ENCODE measurements around the gene BNIP2.
"Not testable (repeated sequence)": the region's sequence is repeated elsewhere in the genome, so short reads cannot be mapped to it uniquely, and the experiment has no call there.

Gene BNIP2

GRCh38 chr15:59637507-59637906, 51.6 kb downstream of the BNIP2 start:
- not testable (repeated sequence) for H3K27ac ChIP-seq (ENCODE audit: extremely low read depth, low read depth, low read length); H3K4me3 ChIP-seq (ENCODE audit: low read depth, low read length); H3K4me1 ChIP-seq (ENCODE audit: control insufficient read depth, insufficient read depth, low read length); H3K9me3 ChIP-seq (ENCODE audit: control insufficient read depth, insufficient read depth, low read depth, low read length)
- TF ChIP-seq ZNF654 (tag by site-specific recombination; IDR thresholded peaks at IDR 0.05; ENCODE audit: low read depth): 0 out of 2 replicates have a peak, but pooled peaks have one; percentile 10
- H3K36me3 ChIP-seq (ENCODE audit: control insufficient read depth in 2 of 2, insufficient read depth in 1 of 2, low read length in 2 of 2): peaks cover 0 to 22% of the 10 kb centered on the region in 2 experiments
- ChIA-PET CTCF (interaction anchor here (0.7 to 6.5 kb wide), 2 partner anchors 105 to 120 kb away, joined by 3 to 39 read pairs; no protein-coding TSS in a partner anchor), POLR2A (interaction anchor here (1.5 kb wide), 1 partner anchor 20 kb away, joined by 3 read pairs; the partner anchor contains the start of gene GTF2A2)

- TF ChIP-seq ZNF791 (tag by site-specific recombination; IDR thresholded peaks at IDR 0.05): no peak
- peak; percentile 69 for TF ChIP-seq ZNF146 (tag by site-specific recombination; IDR thresholded peaks at IDR 0.05)
- no peak for TF ChIP-seq ZNF394 (tag by site-specific recombination; IDR thresholded peaks at IDR 0.05; ENCODE audit: borderline replicate concordance)
- no peak for TF ChIP-seq PATZ1 (tag by site-specific recombination; IDR thresholded peaks at IDR 0.05)
- Histone ChIP-seq H3K9me3 (ENCODE audit: control insufficient read depth, insufficient read depth, low read depth, low read length) (no peaks in the 10 kb centered on the region), H3K36me3 (ENCODE audit: control insufficient read depth in 2 of 2, insufficient read depth in 1 of 2, low read length in 2 of 2) (peaks cover 0 to 22% of the 10 kb centered on the region in 2 experiments), H3K27ac (ENCODE audit: extremely low read depth, low read depth, low read length) (no peak overlapping the region), H3K4me1 (ENCODE audit: control insufficient read depth, insufficient read depth, low read length) (no peaks in the 10 kb centered on the region), H3K4me3 (ENCODE audit: low read depth, low read length) (no peak overlapping the region)
- ChIA-PET POLR2A (no interaction called here), CTCF (interaction anchor here (1.0 to 6.5 kb wide), 3 partner anchors 11 to 104 kb away, joined by 3 to 39 read pairs (median 3); no protein-coding TSS in a partner anchor)
Measured at GRCh38 chr15:59636184-59636583, 52.9 kb downstream of the BNIP2 start.

GRCh38 chr15:59632714-59633113, 56.4 kb downstream of the BNIP2 start:
- no peak overlapping the region for H3K4me3 ChIP-seq (ENCODE audit: low read depth, low read length)
- no peak overlapping the region for H3K27ac ChIP-seq (ENCODE audit: extremely low read depth, low read depth, low read length)
- no peaks in the 10 kb centered on the region for H3K9me3 ChIP-seq (ENCODE audit: control insufficient read depth, insufficient read depth, low read depth, low read length)
- ChIA-PET CTCF (interaction anchor here (0.7 to 6.5 kb wide), 4 partner anchors 9 to 104 kb away, joined by 3 to 39 read pairs (median 4); no protein-coding TSS in a partner anchor), POLR2A (no interaction called here)
- no peaks in the 10 kb centered on the region for H3K4me1 ChIP-seq (ENCODE audit: control insufficient read depth, insufficient read depth, low read length)
- TF ChIP-seq PRDM4 (tag by site-specific recombination; IDR thresholded peaks at IDR 0.05) (0 out of 2 replicates have a peak, but pooled peaks have one; percentile 13), MZF1 (tag by site-specific recombination; IDR thresholded peaks at IDR 0.05; ENCODE audit: borderline replicate concordance) (0 out of 2 replicates have a peak, but pooled peaks have one; percentile 18), ZSCAN23 (tag by site-specific recombination; IDR thresholded peaks at IDR 0.05) (no peak), ZNF114 (tag by site-specific recombination; IDR thresholded peaks at IDR 0.05) (no peak), ZNF785 (tag by site-specific recombination; IDR thresholded peaks at IDR 0.05) (no peak), ZNF133 (tag by site-specific recombination; IDR thresholded peaks at IDR 0.05) (no peak), ZNF19 (tag by site-specific recombination; IDR thresholded peaks at IDR 0.05; ENCODE audit: low read depth) (no peak), ZFP41 (tag by site-specific recombination; IDR thresholded peaks at IDR 0.05; ENCODE audit: borderline replicate concordance) (no peak), ZIC2 (tag by site-specific recombination; IDR thresholded peaks at IDR 0.05) (no peak), KLF9 (tag by site-specific recombination; IDR thresholded peaks at IDR 0.05; ENCODE audit: low read depth) (no peak), MEIS1 (CRISPR knock-in tag; IDR thresholded peaks at IDR 0.05; ENCODE audit: borderline replicate concordance) (no peak), GLIS2 (tag by site-specific recombination; IDR thresholded peaks at IDR 0.05) (no peak), OSR2 (tag by site-specific recombination; IDR thresholded peaks at IDR 0.05) (no peak), KLF10 (tag by site-specific recombination; IDR thresholded peaks at IDR 0.05) (no peak)
- H3K36me3 ChIP-seq (ENCODE audit: control insufficient read depth in 2 of 2, insufficient read depth in 1 of 2, low read length in 2 of 2): peaks cover 0 to 5% of the 10 kb centered on the region in 2 experiments; a peak in 1 of 3 replicates

All from HEK293 (cell line).